ENCODE results near the gene NCBP3. TPM values are rescaled to one million over a fixed set of nuclear protein-coding genes. Genes with fewer than 3 reads are reported as not detected.

NCBP3 gene
- total RNA-seq, 1 experiment from 2014 or later, result 28.1 TPM

DNA sequence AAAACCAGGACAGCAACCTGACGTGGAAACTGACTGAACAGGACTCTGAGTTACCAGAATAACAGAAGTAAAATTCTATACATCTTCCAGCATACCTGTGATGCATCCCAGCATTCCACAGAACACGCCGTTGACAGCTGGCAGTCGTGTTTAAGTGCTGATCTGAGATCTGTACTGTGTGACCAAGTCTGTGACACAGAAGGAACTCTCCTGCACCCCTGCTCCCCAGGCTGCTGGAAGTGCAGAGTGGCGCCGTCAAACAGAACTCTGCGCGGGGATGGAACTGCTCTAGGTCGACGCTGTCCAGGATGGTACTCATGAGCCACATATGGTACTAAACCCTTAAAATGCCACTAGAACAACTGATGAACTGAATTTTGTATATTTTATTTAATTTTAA lies 44.3 kb downstream of the NCBP3 start:
- ChIA-PET POLR2A (no interaction called here), CTCF (no interaction called here)
- Histone ChIP-seq H3K4me3 (ENCODE audit: low read depth in 2 of 2, low read length in 2 of 2) (no peak overlapping the region), H3K27ac (ENCODE audit: low read length) (no peak overlapping the region), H3K4me1 (ENCODE audit: control insufficient read depth, insufficient read depth, low read length) (no peaks in the 10 kb centered on the region), H3K9me3 (ENCODE audit: control insufficient read depth, insufficient read depth, low read depth, low read length) (no peaks in the 10 kb centered on the region), H3K36me3 (ENCODE audit: control insufficient read depth, insufficient read depth, low read length) (no peaks in the 10 kb centered on the region), H3K27me3 (ENCODE audit: control insufficient read depth, insufficient read depth, low read length) (no peaks in the 10 kb centered on the region)
- in situ Hi-C loops (cut with HindIII; ENCODE audit: low pct_unique_long_range_greater_than_20kb, low sequenced_read_pairs), result no loop called here
- intact Hi-C loops (cut with micrococcal nuclease; ENCODE audit: unreplicated experiment), result no loop called here
- BruUV-seq (replicated peaks), result no TSS peak
- DNase-seq (ENCODE audit: low read depth, low spot score), result no peak
- no peak for ATAC-seq
- TF ChIP-seq TCF7L2 (IDR thresholded peaks at IDR 0.05; ENCODE audit: low read depth, low read length), result no peak
- TF ChIP-seq CTCF (IDR thresholded peaks at IDR 0.05), result no peak
- TF ChIP-seq POLR2AphosphoS5 (IDR thresholded peaks at IDR 0.05; ENCODE audit: low read depth, low read length), result no peak
- no peak for TF ChIP-seq REST (IDR thresholded peaks at IDR 0.05; ENCODE audit: insufficient read depth in 1 of 2, low read depth in 2 of 2, low read length in 1 of 2)
- TF ChIP-seq SIN3A (IDR thresholded peaks at IDR 0.05; ENCODE audit: borderline replicate concordance, insufficient read depth, low read depth, low read length), result no peak

DNA sequence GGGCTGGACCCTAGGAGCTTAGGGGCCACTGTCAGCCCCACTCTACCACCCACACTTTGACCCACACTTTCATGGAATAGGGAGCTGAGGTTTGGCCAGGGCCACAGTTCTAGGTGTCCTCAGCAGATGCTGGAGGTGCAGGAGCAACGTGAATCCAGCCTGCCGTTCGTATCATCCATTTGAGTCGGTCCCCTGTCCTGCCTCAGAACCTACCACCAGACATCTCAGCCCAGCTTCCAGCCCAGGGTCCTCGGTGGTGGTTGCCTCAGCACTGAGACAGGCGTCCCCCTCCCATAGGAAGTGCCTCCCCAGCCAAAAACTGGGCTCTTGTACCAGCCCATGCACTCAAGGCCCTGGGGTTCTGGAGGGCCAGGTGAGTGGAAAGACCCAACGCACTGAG lies 44.7 kb downstream of the NCBP3 start:
- no peak overlapping the region for H3K4me3 ChIP-seq (ENCODE audit: low read depth in 2 of 2, low read length in 2 of 2)
- no peak overlapping the region for H3K27ac ChIP-seq (ENCODE audit: low read length)
- H3K4me1 ChIP-seq (ENCODE audit: control insufficient read depth, insufficient read depth, low read length), result no peaks in the 10 kb centered on the region
- H3K27me3 ChIP-seq (ENCODE audit: control insufficient read depth, insufficient read depth, low read length), result no peaks in the 10 kb centered on the region
- no TSS peak for BruUV-seq (replicated peaks)
- TF ChIP-seq POLR2AphosphoS5 (IDR thresholded peaks at IDR 0.05; ENCODE audit: low read depth, low read length) (no peak), SIN3A (IDR thresholded peaks at IDR 0.05; ENCODE audit: borderline replicate concordance, insufficient read depth, low read depth, low read length) (no peak), TCF7L2 (IDR thresholded peaks at IDR 0.05; ENCODE audit: low read depth, low read length) (no peak), REST (IDR thresholded peaks at IDR 0.05; ENCODE audit: insufficient read depth in 1 of 2, low read depth in 2 of 2, low read length in 1 of 2) (no peak), CTCF (IDR thresholded peaks at IDR 0.05) (no peak)
- ChIA-PET POLR2A (no interaction called here), CTCF (no interaction called here)
- intact Hi-C loops (cut with micrococcal nuclease; ENCODE audit: unreplicated experiment) (no loop called here), in situ Hi-C loops (cut with HindIII; ENCODE audit: low pct_unique_long_range_greater_than_20kb, low sequenced_read_pairs) (no loop called here)
- H3K36me3 ChIP-seq (ENCODE audit: control insufficient read depth, insufficient read depth, low read length), result no peaks in the 10 kb centered on the region
- ATAC-seq (no peak), DNase-seq (ENCODE audit: low read depth, low spot score) (no peak)
- no peaks in the 10 kb centered on the region for H3K9me3 ChIP-seq (ENCODE audit: control insufficient read depth, insufficient read depth, low read depth, low read length)

Data from Panc1 (cell line).